HepG2 (cell line): ENCODE results near the gene FGFR4. TPM values are rescaled to one million over a fixed set of nuclear protein-coding genes. Genes with fewer than 3 reads are reported as not detected.
A peak's percentile ranks its signal among the peaks of the same experiment; 100 is the strongest.

Experiments
- DMTF1 ChIP-seq: sonication (generic); formaldehyde crosslinking; IDR thresholded peaks from 2 replicates; pipeline ENCODE4 v1.4.0; 2020; ENCODE audit warnings: mild to moderate bottlenecking, missing genetic modification reagents
- ESRRA ChIP-seq: sonication (generic); formaldehyde crosslinking; IDR thresholded peaks from 2 replicates; pipeline ENCODE4 v1.5.1; 2020; ENCODE audit warnings: mild to moderate bottlenecking, low read depth, missing genetic modification reagents
- HOXA3 ChIP-seq: sonication (generic); formaldehyde crosslinking; IDR thresholded peaks from 2 replicates; pipeline ENCODE4 v1.5.0; 2020; ENCODE audit warnings: missing genetic modification reagents
- KDM2A ChIP-seq: sonication (generic); formaldehyde crosslinking; IDR thresholded peaks from 2 replicates; pipeline ENCODE4 v1.4.0; 2020; ENCODE audit warnings: low read depth, missing genetic modification reagents, borderline replicate concordance
- MED8 ChIP-seq: sonication (generic); formaldehyde crosslinking; IDR thresholded peaks from 2 replicates; pipeline ENCODE4 v1.8.1; 2023; ENCODE audit warnings: mild to moderate bottlenecking, missing genetic modification reagents; ENCODE audit not compliant: insufficient replicate concordance
- MIXL1 ChIP-seq: IDR thresholded peaks from 2 replicates; pipeline ENCODE4 v1.6.1; 2016
- PCBP1 ChIP-seq: fragments of 200-400 bp; formaldehyde crosslinking; IDR thresholded peaks from 2 replicates; pipeline ENCODE4 v1.6.1; 2017; ENCODE audit warnings: mild to moderate bottlenecking, low read depth, low read length, borderline replicate concordance
- REL ChIP-seq: sonication (generic); formaldehyde crosslinking; conservative IDR thresholded peaks from 2 replicates; pipeline ENCODE4 v1.8.0; 2022; ENCODE audit warnings: mild to moderate bottlenecking, missing genetic modification reagents, moderate library complexity
- SPEN ChIP-seq: sonication (generic); formaldehyde crosslinking; IDR thresholded peaks from 2 replicates; pipeline ENCODE4 v1.5.1; 2020; ENCODE audit warnings: low read depth, mild to moderate bottlenecking, missing genetic modification reagents
- THYN1 ChIP-seq: sonication (generic); formaldehyde crosslinking; IDR thresholded peaks from 2 replicates; pipeline ENCODE4 v1.8.1; 2023; ENCODE audit warnings: low read depth, mild to moderate bottlenecking, moderate library complexity, missing genetic modification reagents, borderline replicate concordance
- ZNF124 ChIP-seq: sonication (generic); formaldehyde crosslinking; IDR thresholded peaks from 2 replicates; pipeline ENCODE4 v1.4.0; 2020; ENCODE audit warnings: missing genetic modification reagents
- ZNF33B ChIP-seq: sonication (generic); formaldehyde crosslinking; IDR thresholded peaks from 2 replicates; pipeline ENCODE4 v1.5.1; 2020; ENCODE audit warnings: mild to moderate bottlenecking, missing genetic modification reagents
- ZNF382 ChIP-seq: sonication (generic); formaldehyde crosslinking; IDR thresholded peaks from 2 replicates; pipeline ENCODE4 v1.5.0; 2020; ENCODE audit warnings: missing genetic modification reagents, mild to moderate bottlenecking, borderline replicate concordance
- ZNF430 ChIP-seq: sonication (generic); formaldehyde crosslinking; IDR thresholded peaks from 2 replicates; pipeline ENCODE4 v1.9.0; 2021; ENCODE audit warnings: mild to moderate bottlenecking, missing genetic modification reagents
- polyA plus RNA-seq, 8 experiments: library from polyadenylated mRNA; depleted of rRNA in 3 of 8; stranded (reverse) in 7 of 8; unstranded in 1 of 8; fragments of >200 nt; fragmentation: Illumina TruSeq in 4 of 8; extraction: Trizol in 4 of 8; gene quantifications; 2 replicates each; pipeline versions ENCODE4 v1.2.1 to v1.2.3, GENCODE V29; 2011 to 2016; ENCODE audit warnings: low read depth in 4 of 8, missing spikeins in 1 of 8, mixed read lengths in 1 of 8; ENCODE audit not compliant: insufficient read depth in 1 of 8
- total RNA-seq, 5 experiments: library from RNA; depleted of rRNA; stranded (reverse); fragments of >200 nt; fragmentation: Illumina TruSeq; extraction: Trizol; gene quantifications; 2 replicates each; pipeline ENCODE4 v1.2.3, GENCODE V29; 2016; ENCODE audit warnings: low read depth in 1 of 5
- TF ChIP-seq, protein P1 (sequence below): IDR thresholded peaks from 2 replicates; pipeline ENCODE4 v1.6.1; 2016
- TF ChIP-seq, protein P2 (sequence below): sonication (generic); formaldehyde crosslinking; IDR thresholded peaks from 2 replicates; pipeline ENCODE4 v1.4.0; 2020; ENCODE audit warnings: mild to moderate bottlenecking, low read depth, missing genetic modification reagents
- TF ChIP-seq, protein P3 (sequence below): sonication (generic); formaldehyde crosslinking; IDR thresholded peaks from 2 replicates; pipeline ENCODE4 v1.8.0; 2022; ENCODE audit warnings: mild to moderate bottlenecking, missing genetic modification reagents, borderline replicate concordance
- TF ChIP-seq, protein P4 (sequence below): IDR thresholded peaks from 2 replicates; pipeline ENCODE4 v1.4.0; 2020; ENCODE audit warnings: mild to moderate bottlenecking, missing genetic modification reagents

The FGFR4 gene
- total and polyA plus RNA-seq, 2 of the 13 experiments (the other 11 are each of a cell fraction or from before 2014, with no cell fraction given), result 129 to 219 TPM

GRCh38 chr5:177094224-177095087, 7.7 kb downstream of the FGFR4 start (continued):
- TF ChIP-seq, protein P1, sequence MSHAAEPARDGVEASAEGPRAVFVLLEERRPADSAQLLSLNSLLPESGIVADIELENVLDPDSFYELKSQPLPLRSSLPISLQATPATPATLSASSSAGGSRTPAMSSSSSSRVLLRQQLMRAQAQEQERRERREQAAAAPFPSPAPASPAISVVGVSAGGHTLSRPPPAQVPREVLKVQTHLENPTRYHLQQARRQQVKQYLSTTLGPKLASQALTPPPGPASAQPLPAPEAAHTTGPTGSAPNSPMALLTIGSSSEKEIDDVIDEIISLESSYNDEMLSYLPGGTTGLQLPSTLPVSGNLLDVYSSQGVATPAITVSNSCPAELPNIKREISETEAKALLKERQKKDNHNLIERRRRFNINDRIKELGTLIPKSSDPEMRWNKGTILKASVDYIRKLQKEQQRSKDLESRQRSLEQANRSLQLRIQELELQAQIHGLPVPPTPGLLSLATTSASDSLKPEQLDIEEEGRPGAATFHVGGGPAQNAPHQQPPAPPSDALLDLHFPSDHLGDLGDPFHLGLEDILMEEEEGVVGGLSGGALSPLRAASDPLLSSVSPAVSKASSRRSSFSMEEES, result 0 out of 2 replicates have a peak, but pooled peaks have one; percentile 66
- TF ChIP-seq HOXA3 (CRISPR knock-in tag) (peak; percentile 83), ZNF124 (CRISPR knock-in tag) (peak; percentile 33; the same call in 1 of the 2 replicates), DMTF1 (CRISPR knock-in tag) (no peak), THYN1 (no peak), REL (CRISPR knock-in tag) (no peak), KDM2A (CRISPR knock-in tag) (0 out of 2 replicates have a peak, but pooled peaks have one; percentile 36), ESRRA (CRISPR knock-in tag) (peak; percentile 55; the same call in 1 of the 2 replicates), MED8 (CRISPR knock-in tag) (peak; percentile 60), PCBP1 (no peak), ZNF382 (CRISPR knock-in tag) (no peak), ZNF430 (CRISPR knock-in tag) (no peak), ZNF33B (CRISPR knock-in tag) (0 out of 2 replicates have a peak, but pooled peaks have one; percentile 21), SPEN (CRISPR knock-in tag) (0 out of 2 replicates have a peak, but pooled peaks have one; percentile 23), MIXL1 (CRISPR knock-in tag) (0 out of 2 replicates have a peak, but pooled peaks have one; percentile 33)
- TF ChIP-seq, protein P2, sequence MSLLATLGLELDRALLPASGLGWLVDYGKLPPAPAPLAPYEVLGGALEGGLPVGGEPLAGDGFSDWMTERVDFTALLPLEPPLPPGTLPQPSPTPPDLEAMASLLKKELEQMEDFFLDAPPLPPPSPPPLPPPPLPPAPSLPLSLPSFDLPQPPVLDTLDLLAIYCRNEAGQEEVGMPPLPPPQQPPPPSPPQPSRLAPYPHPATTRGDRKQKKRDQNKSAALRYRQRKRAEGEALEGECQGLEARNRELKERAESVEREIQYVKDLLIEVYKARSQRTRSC (CRISPR knock-in tag), result no peak
- TF ChIP-seq, protein P3, sequence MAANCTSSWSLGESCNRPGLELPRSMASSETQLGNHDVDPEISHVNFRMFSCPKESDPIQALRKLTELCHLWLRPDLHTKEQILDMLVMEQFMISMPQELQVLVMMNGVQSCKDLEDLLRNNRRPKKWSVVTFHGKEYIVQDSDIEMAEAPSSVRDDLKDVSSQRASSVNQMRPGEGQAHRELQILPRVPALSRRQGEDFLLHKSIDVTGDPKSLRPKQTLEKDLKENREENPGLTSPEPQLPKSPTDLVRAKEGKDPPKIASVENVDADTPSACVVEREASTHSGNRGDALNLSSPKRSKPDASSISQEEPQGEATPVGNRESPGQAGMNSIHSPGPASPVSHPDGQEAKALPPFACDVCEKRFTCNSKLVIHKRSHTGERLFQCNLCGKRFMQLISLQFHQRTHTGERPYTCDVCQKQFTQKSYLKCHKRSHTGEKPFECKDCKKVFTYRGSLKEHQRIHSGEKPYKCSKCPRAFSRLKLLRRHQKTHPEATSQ (CRISPR knock-in tag), result 0 out of 2 replicates have a peak, but pooled peaks have one; percentile 47
- TF ChIP-seq, protein P4, sequence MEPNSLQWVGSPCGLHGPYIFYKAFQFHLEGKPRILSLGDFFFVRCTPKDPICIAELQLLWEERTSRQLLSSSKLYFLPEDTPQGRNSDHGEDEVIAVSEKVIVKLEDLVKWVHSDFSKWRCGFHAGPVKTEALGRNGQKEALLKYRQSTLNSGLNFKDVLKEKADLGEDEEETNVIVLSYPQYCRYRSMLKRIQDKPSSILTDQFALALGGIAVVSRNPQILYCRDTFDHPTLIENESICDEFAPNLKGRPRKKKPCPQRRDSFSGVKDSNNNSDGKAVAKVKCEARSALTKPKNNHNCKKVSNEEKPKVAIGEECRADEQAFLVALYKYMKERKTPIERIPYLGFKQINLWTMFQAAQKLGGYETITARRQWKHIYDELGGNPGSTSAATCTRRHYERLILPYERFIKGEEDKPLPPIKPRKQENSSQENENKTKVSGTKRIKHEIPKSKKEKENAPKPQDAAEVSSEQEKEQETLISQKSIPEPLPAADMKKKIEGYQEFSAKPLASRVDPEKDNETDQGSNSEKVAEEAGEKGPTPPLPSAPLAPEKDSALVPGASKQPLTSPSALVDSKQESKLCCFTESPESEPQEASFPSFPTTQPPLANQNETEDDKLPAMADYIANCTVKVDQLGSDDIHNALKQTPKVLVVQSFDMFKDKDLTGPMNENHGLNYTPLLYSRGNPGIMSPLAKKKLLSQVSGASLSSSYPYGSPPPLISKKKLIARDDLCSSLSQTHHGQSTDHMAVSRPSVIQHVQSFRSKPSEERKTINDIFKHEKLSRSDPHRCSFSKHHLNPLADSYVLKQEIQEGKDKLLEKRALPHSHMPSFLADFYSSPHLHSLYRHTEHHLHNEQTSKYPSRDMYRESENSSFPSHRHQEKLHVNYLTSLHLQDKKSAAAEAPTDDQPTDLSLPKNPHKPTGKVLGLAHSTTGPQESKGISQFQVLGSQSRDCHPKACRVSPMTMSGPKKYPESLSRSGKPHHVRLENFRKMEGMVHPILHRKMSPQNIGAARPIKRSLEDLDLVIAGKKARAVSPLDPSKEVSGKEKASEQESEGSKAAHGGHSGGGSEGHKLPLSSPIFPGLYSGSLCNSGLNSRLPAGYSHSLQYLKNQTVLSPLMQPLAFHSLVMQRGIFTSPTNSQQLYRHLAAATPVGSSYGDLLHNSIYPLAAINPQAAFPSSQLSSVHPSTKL, result peak; percentile 76
